Subcutaneous adipose tissue (tissue), 4 donors: ENCODE results near the gene TMEM89. TPM values are rescaled to one million over a fixed set of nuclear protein-coding genes. Genes with fewer than 3 reads are reported as not detected.

ENCODE experiments used
- CTCF ChIP-seq: fragments of 450-650 bp; IDR thresholded peaks from one replicate; pipeline ENCODE4 v1.5.1; 2016; ENCODE audit warnings: low read depth, mild to moderate bottlenecking, control low read depth, antibody characterized with exemption, moderate library complexity
- total RNA-seq, 4 donors: library from RNA; depleted of rRNA; stranded (reverse); fragments of >200 nt; gene quantifications; one replicate each; pipeline ENCODE4 v1.1.0, GENCODE V29; 2016

TMEM89 gene
- total RNA-seq, 4 donors from 2014 or later: not detected

- TF ChIP-seq CTCF: no peak
Observed at GRCh38 chr3:48651771-48652170, 30.2 kb upstream of the TMEM89 start.

GRCh38 chr3:48650723-48651122 is 29.2 kb upstream of the TMEM89 start:
- TF ChIP-seq CTCF: no peak

- no peak for TF ChIP-seq CTCF
Observed at GRCh38 chr3:48648188-48648850, 26.8 kb upstream of the TMEM89 start.

DNA sequence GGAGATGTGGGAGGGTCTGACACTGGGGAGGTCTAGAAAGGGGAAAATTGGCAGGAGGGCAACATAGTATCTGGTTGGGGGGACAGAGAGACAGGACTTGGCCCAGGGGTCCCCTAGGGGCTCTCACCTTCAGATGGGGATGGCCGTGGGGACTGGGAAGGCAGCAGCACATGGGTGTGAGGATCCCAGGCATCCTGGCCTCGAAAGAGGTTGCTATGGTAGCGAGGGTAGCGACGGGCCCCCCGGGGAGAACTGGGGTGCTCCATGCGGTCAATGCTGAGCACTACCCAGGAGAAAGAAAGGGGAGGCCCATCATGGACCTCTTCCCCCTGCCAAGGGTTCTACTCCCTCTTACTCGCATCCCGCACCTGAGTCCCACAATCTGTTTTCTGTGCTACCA is 26.1 kb upstream of the TMEM89 start:
- TF ChIP-seq CTCF: no peak

- TF ChIP-seq CTCF: no peak
Observed at GRCh38 chr3:48644898-48645760, 23.6 kb upstream of the TMEM89 start.

DNA sequence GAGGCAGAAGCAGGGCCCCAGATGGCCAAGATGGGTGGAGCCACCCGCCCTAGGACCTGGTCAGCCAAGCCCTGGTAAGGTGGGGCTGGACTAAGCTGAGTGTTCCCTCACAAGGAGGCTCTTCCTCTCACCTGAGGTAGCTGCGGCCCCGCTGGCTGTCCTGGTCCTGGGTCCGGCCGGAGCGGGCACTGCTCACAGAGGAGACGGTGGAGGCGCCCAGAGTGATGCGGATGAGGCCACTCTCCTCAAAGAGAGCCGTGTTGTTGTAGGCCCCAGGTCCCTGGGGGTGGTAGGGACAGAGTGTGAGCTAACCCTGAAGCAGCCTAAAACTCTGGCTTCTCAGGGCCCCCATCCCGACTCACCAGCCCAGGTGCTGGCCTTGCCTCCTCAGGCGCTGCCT is 21.0 kb upstream of the TMEM89 start:
- no peak for TF ChIP-seq CTCF

DNA sequence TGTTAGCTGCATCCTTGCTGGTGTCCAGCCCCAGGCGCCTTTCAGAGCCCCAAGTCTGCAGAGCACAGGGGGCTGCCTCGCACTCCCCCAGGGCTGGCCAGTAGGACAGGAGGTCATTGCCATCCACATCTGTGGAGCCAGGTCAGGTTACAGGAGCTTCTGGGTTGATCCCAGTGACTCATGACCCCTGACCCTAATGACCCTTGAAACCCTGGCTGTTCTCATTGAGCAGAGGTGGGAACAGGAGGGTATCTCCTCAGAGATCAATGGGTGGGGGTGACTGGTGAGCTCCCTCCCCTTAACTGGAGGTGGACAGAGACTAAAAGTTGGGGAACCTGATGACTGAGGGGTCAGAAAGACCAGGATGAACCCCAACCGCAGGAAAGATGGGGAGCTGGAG is 19.8 kb upstream of the TMEM89 start:
- TF ChIP-seq CTCF: no peak
